ENCODE measurements around the gene FBXW4.

GRCh38 chr10:101587725-101588653, 107.0 kb downstream of the FBXW4 start, which contains the start of the genes DPCD and POLL:
- TF ChIP-seq SMC3 (conservative IDR thresholded peaks at IDR 0.05; ENCODE audit: poor library complexity) = no peak
- TF ChIP-seq CTCF (IDR thresholded peaks at IDR 0.05; ENCODE audit: poor library complexity, severe bottlenecking) = no peak
- no peak for TF ChIP-seq RAD21 (conservative IDR thresholded peaks at IDR 0.05)
- no peak for TF ChIP-seq REST (IDR thresholded peaks at IDR 0.05; ENCODE audit: borderline replicate concordance)
- peak; percentile 71 for TF ChIP-seq POLR2AphosphoS5 (IDR thresholded peaks at IDR 0.05)
- TF ChIP-seq EZH2 (IDR thresholded peaks at IDR 0.05; ENCODE audit: borderline replicate concordance, insufficient read depth, low read length, poor library complexity, severe bottlenecking) = no peak
- peak; percentile 64 for TF ChIP-seq TAF1 (IDR thresholded peaks at IDR 0.05; ENCODE audit: low read depth)
- no peak for TF ChIP-seq EP300 (conservative IDR thresholded peaks at IDR 0.05; ENCODE audit: poor library complexity, severe bottlenecking)
